Heart right ventricle (tissue), 16 donors: Measurements from ENCODE around the gene UNC13B. TPM values are rescaled to one million over a fixed set of nuclear protein-coding genes. Genes with fewer than 3 reads are reported as not detected.

ENCODE experiments used
- ATAC-seq, 8 donors: fragments of 200-7000 bp; cut with Tn5 transposase; one replicate each; pipeline ENCODE4 v1.9.1; 2020; ENCODE audit warnings: mild to moderate bottlenecking in 8 of 8, moderate library complexity in 8 of 8, moderate number of reproducible peaks in 1 of 8
- DNase-seq, 2 donors: peaks; one replicate each; pipeline ENCODE4 v3.0.0-alpha.2; 2020
- H3K27ac ChIP-seq, 10 donors: fragments of 200-600 bp; sonication (generic) in 2 of 10; one replicate each; pipeline versions ENCODE4 v1.5.0 to v1.8.0; 2020 to 2022; ENCODE audit warnings: mild to moderate bottlenecking in 3 of 10
- H3K27me3 ChIP-seq, 7 donors: fragments of 200-600 bp; one replicate each; pipeline ENCODE4 v1.8.0; 2021 to 2022; ENCODE audit warnings: mild to moderate bottlenecking in 2 of 7
- H3K36me3 ChIP-seq, 9 donors: fragments of 200-600 bp; sonication (generic) in 1 of 9; one replicate each; pipeline versions ENCODE4 v1.5.0 to v1.8.0; 2020 to 2022; ENCODE audit warnings: mild to moderate bottlenecking in 2 of 9
- H3K4me1 ChIP-seq, 9 donors: fragments of 200-600 bp; sonication (generic) in 1 of 9; one replicate each; pipeline versions ENCODE4 v1.5.0 to v1.8.0; 2020 to 2022; ENCODE audit warnings: mild to moderate bottlenecking in 4 of 9
- H3K4me3 ChIP-seq, 10 donors: fragments of 200-600 bp; sonication (generic) in 2 of 10; one replicate each; pipeline versions ENCODE4 v1.5.0 to v1.8.0; 2020 to 2022; ENCODE audit warnings: mild to moderate bottlenecking in 7 of 10, moderate library complexity in 2 of 10
- H3K9me3 ChIP-seq, 11 donors: fragments of 200-600 bp in 10 of 11; sonication (generic) in 2 of 11; one replicate each; pipeline versions ENCODE4 v1.5.0 to v1.8.0; 2013 to 2022; ENCODE audit warnings: mild to moderate bottlenecking in 2 of 11, control low read depth in 1 of 11, moderate library complexity in 1 of 11
- WGBS, 2 donors: extraction: QIAGEN DNeasy Blood & Tissue Kit; methylation state at CpG; one replicate each; pipeline ENCODE4 v1.1.7; 2013; ENCODE audit warnings: inconsistent platforms in 1 of 2; 5-methylcytosine and 5-hydroxymethylcytosine counted together
- intact Hi-C, 10 donors: fragments of 100-400 bp; cut with DNase I; formaldehyde crosslinking; loops; one replicate each; pipeline versions ENCODE4 v1.11.1 to v1.14.2; 2022
- polyA plus RNA-seq, 2 donors: library from polyadenylated mRNA; stranded (reverse); fragments of 200-250 nt; gene quantifications; one replicate each; pipeline ENCODE4 v1.2.3, GENCODE V29; 2013
- total RNA-seq, 10 donors: library from RNA; stranded (reverse); fragmentation: NEBNext Ultra II Directional in 3 of 10; extraction: Animal tissue kit (Norgen Biotek cat#: 25700) in 3 of 10; gene quantifications; one replicate each; pipeline versions ENCODE4 v1.2.1 to v1.2.4, GENCODE V29; 2021 to 2023
- TF ChIP-seq, protein P1 (sequence below), 9 donors: fragments of 200-600 bp; sonication (generic) in 2 of 9; IDR thresholded peaks; one replicate each; pipeline versions ENCODE4 v1.5.0 to v1.8.0; 2021 to 2022; ENCODE audit warnings: antibody characterized with exemption in 9 of 9, mild to moderate bottlenecking in 5 of 9, moderate library complexity in 1 of 9
- donor health status: Arrhythmogenic right ventricular cardiomyopathy.
- donor health status: ischemic (EF 13 %, LVEDD 7.1; RV severe dilation, severe dysfunction).
- donor health status: healthy with polysubstance abuse.
- donor health status: DM: no; HTN: yes; CAD: no.
- donor health status: DM: no; HTN: no; CAD: no.
- donor health status: ischemic (EF 25% LVEDD 6.9; RV normal size, moderate dysfunction).
- donor health status: ischemic (EF 25% LVEDD 5.7; RV mildly dilated, moderate dysfunction).
- donor health status: healthy.
- donor health status: DM: yes; HTN: yes; CAD: no.
- donor health status: Ischemic cardiomyopathy.
- donor health status: ischemic (EF 35%, LVEDD 5.7; RV mildly dilated, moderate dysfunction).
- donor health status: nonischemic (EF 11% LVEDD 7.7; RV severe dilation, severe dysfunction).
- donor health status: DM: yes; HTN: yes; CAD: no.
- donor health status: PGD.
- donor health status: ischemic (EF 29% LVEDD 5.4; RV normal size, mild dysfunction).
- donor health status: nonischemic (EF 23%, LVEDD 6.1; RV moderate dilation, normal function).

Gene UNC13B
- total and polyA plus RNA-seq, 12 donors, result 13.1 to 27.1 (median 18.9) TPM

DNA sequence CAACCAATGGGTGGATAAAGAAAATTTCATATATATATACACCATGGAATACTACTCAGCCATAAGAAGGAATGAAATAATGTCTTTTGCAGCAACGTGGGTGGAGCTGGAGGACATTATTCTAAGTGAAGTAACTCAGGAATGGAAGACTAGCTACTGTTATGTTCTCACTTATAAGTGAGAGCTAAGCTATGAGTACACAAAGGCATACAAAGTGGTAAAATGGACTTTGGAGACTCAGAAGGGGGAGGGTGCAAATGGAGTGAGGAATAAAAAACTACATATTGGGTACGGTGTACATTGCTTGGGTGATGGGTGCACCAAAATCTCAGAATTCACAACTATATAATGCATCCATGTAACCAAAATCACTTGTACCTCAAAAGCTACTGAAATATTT is 260.9 kb downstream of the UNC13B start:
- WGBS, 2 donors, result 72 to 85% methylated on average over 2 of the region's 2 CpGs

DNA sequence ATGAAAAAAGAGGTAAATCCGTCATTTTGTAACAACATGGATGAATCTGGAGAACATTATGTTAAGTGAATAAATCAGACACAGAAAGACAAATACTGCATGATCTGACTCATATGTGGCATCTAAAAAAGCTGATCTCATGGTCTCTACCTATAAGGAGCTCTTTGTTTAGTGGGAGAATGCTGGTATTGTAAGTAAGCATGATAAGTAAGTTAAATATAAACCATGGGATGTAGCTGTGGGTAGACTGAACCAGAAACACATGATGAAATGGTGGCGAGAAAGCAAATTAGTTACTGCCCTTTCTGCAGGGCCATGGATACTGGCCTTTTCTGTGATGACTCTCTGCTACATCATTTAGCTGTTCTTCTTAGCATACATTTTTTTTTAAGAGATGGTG is 261.7 kb downstream of the UNC13B start:
- H3K4me1 ChIP-seq, result no peaks in the 10 kb centered on the region
- intact Hi-C loops, result no loop called here
- H3K27ac ChIP-seq, result no peak overlapping the region
- 89 to 91% methylated on average over 2 of the region's 2 CpGs for WGBS, 2 donors
- DNase-seq, result no peak
- H3K9me3 ChIP-seq, result peaks cover 0 to 5% (median 0%) of the 10 kb centered on the region in 11 donors
- H3K4me3 ChIP-seq, result no peak overlapping the region
- TF ChIP-seq, protein P1, sequence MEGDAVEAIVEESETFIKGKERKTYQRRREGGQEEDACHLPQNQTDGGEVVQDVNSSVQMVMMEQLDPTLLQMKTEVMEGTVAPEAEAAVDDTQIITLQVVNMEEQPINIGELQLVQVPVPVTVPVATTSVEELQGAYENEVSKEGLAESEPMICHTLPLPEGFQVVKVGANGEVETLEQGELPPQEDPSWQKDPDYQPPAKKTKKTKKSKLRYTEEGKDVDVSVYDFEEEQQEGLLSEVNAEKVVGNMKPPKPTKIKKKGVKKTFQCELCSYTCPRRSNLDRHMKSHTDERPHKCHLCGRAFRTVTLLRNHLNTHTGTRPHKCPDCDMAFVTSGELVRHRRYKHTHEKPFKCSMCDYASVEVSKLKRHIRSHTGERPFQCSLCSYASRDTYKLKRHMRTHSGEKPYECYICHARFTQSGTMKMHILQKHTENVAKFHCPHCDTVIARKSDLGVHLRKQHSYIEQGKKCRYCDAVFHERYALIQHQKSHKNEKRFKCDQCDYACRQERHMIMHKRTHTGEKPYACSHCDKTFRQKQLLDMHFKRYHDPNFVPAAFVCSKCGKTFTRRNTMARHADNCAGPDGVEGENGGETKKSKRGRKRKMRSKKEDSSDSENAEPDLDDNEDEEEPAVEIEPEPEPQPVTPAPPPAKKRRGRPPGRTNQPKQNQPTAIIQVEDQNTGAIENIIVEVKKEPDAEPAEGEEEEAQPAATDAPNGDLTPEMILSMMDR (IDR thresholded peaks at IDR 0.05), result no peak
- H3K27me3 ChIP-seq, result no peaks in the 10 kb centered on the region
- H3K36me3 ChIP-seq, result no peaks in the 10 kb centered on the region
- no peak for ATAC-seq

More for the DNA sequence above, 260.9 kb downstream of the UNC13B start:
- DNase-seq (no peak), ATAC-seq (no peak)
- Histone ChIP-seq H3K27me3 (no peaks in the 10 kb centered on the region), H3K4me3 (no peak overlapping the region), H3K4me1 (no peaks in the 10 kb centered on the region), H3K9me3 (peaks cover 0 to 5% (median 0%) of the 10 kb centered on the region in 11 donors), H3K36me3 (no peaks in the 10 kb centered on the region), H3K27ac (no peak overlapping the region)
- intact Hi-C loops, result no loop called here
- TF ChIP-seq, protein P1 (IDR thresholded peaks at IDR 0.05), result no peak

DNA sequence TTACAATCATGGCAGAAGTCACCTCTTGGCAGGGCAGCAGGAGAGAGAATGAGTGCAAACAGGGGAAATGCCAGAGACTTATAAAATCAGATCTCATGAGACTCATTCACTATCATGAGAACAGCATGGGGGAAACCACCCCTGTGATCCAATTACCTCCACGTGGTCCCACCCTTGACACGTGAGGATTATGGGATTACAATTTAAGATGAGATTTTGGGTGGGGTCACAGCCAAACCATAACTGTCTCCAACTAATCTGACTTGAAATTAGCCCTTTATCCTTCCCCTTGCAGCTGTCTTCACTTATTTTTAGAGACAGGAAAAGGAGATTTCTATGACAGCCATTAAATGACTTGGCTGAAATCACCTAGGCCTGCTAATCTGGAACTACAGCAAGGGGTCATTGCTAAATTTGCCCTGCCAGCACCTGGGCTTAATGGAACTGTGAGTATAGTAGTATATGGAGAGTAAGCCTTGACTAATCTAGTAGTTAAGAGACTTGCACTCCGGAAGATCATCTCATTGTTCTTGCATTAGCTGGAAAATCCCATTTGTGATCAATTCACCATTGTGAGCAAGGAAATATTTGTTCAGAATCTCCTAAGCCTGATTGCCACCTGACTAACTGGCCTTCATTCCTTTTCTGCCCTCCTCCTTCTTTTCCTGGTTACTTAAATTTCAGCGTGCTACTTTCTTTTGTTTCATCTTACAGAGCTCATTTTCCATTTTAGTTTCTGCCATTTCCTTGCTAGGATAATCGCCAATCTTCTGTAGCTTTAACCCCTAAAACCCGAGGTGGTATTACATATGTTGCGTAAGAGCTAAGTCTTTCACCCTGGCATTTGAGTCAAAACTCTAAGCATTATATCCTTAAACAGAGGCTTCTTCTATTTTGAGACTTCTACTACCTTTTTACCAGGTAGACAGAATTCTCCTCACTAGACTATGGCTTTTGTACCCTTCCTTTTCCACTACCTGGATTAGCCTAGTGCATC is 262.8 kb downstream of the UNC13B start:
- H3K36me3 ChIP-seq, result no peaks in the 10 kb centered on the region
- DNase-seq (no peak), ATAC-seq (no peak)
- no peaks in the 10 kb centered on the region for H3K27me3 ChIP-seq
- H3K4me3 ChIP-seq, result no peak overlapping the region
- no peaks in the 10 kb centered on the region for H3K4me1 ChIP-seq
- 65 to 69% methylated on average over 7 of the region's 7 CpGs for WGBS, 2 donors
- TF ChIP-seq, protein P1 (IDR thresholded peaks at IDR 0.05), result no peak
- H3K27ac ChIP-seq, result no peak overlapping the region
- intact Hi-C loops, result no loop called here
- peaks cover 0 to 11% (median 5%) of the 10 kb centered on the region in 11 donors for H3K9me3 ChIP-seq

DNA sequence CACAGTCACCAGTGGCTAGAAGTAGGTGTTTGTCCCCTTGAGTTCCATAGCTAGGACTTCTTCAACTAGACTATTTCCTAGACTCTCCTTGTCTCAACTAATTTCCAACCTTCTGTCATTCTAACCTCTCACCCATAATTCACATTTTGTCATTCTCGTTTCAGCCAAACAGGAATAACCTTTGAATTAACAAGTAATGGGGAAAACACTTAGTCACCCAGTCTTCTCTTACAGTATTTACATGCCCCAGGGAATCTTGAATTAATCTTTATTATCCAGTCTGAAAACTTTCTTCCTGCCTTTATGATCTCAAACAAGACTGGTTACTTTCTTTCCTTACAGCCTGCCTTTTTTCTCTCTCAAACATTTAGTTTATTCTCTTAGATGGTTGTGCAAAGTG is 264.8 kb downstream of the UNC13B start:
- DNase-seq (no peak), ATAC-seq (no peak)
- 78 to 83% methylated on average over 1 of the region's 1 CpG for WGBS, 2 donors
- Histone ChIP-seq H3K27me3 (no peaks in the 10 kb centered on the region), H3K27ac (no peak overlapping the region), H3K4me3 (no peak overlapping the region), H3K4me1 (no peaks in the 10 kb centered on the region), H3K9me3 (peaks cover 0 to 11% (median 5%) of the 10 kb centered on the region in 11 donors), H3K36me3 (no peaks in the 10 kb centered on the region)
- TF ChIP-seq, protein P1 (IDR thresholded peaks at IDR 0.05), result no peak
- intact Hi-C loops, result no loop called here
